Activated CD4-positive, alpha-beta T cell treated with anti-CD3 and anti-CD28 coated beads, Interleukin-2, amount 50 U/mL, for 1 hour (primary cell): ENCODE measurements around the gene ROPN1L.
A peak's percentile ranks its signal among the peaks of the same experiment; 100 is the strongest.
"Not testable (repeated sequence)": the region's sequence is repeated elsewhere in the genome, so short reads cannot be mapped to it uniquely, and the experiment has no call there.

Experiments used
- DNase-seq: peaks from one replicate; pipeline ENCODE4 v3.0.0-alpha.2; 2020

ROPN1L gene

DNA sequence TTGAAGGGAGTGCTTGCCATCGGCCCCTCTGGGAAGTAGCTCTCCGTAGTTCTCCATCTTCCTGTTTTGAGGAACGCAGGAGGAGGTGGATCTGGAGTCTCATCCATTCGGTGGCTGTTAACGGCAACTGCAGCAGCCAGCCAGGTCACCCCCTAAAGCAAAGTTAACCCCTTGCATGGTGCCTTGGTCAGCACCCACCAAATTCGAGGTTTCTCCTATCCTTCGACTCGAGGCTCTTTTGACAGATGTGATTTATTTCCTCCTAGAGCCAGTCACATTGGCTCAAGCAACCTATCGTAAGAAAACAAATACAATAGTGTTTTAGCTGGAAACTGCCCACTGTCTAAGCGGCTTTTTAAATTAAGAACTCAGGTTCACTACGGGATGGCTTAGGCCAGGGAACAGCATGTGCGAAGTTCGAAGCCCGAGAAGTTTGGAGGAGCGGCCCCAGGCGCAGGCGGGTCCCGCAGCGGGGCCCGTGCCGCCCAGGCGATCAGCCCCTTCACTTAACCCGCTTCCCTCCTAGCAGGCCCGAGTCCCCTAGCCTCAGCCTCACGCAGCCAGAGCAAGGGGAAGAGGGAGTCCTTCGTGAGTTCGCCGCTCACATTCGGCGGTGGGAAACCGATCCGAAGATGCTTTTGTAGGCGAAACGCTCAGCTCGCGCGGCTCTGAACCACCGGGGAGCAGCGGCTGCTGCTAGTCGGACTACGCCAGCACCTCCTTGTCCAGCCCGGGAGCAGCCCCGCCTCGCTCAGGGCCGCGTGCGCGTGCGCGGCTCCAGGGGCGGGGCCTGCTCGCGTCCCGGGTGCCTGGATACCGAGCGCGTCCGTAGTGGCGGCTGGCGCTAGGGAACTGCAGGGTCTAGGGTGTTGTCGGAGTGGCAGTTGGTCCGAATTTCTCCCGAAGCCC lies at the start of gene ROPN1L:
Gene ROPN1L (plus strand): TSS at position 797 of the 909 bp plus-strand sequence. CDS start 289 bp downstream, outside the sequence.
- peak; percentile 74 for DNase-seq

DNA sequence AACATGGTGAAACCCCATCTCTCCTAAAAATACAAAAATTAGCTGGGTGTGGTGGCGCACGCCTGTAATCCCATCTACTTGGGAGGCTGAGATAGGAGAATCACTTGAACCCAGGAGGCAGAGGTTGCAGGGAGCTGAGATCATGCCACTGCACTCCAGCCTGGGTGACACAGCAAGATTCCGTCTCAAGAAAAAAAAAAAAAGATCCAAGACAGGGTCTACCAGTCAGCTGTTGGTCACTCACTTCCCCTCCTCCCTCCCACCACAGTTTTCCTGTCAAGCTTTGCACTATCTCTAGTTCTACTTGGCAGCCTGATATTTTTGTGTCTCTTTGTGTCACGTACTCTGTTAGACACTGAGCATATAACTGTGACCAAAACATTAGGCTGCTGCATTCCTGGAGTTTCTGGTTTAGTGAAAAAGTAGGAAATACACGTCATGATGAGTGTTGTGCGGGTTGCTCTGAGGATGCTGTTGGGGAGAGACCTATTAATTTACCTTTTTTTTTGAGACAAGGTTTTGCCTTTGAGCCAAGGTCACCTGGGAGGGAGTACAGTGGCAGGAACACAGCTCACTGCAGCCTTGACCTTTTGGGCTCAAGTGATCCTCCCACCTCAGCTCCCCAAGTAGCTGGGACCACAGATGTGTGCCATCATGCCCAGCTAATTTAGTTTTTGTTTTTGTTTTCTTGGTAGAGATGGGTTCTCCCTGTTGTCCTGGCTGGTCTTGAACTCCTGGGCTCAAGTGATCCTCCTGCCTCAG lies 48.9 kb upstream of the ROPN1L start:
- DNase-seq = not testable (repeated sequence)

DNA sequence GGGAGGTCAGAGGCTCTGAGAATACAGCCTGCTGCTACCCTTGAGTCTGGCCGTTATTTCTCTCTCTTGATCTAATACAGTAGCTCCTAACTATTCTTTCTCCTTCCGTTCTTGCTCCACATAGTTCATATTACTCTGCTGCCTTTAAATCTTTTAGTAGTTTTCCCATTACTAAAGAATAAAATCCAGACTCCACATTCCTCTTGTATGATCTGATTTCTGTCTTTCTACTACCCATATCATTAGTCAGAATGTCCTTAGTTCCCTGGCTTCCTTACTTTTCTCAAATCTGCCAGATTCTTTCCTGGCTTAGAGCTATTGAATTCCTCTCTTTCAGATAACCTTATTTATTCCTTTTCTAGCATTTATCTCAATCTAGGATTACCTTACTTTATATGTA lies 48.2 kb upstream of the ROPN1L start:
- no peak for DNase-seq

DNA sequence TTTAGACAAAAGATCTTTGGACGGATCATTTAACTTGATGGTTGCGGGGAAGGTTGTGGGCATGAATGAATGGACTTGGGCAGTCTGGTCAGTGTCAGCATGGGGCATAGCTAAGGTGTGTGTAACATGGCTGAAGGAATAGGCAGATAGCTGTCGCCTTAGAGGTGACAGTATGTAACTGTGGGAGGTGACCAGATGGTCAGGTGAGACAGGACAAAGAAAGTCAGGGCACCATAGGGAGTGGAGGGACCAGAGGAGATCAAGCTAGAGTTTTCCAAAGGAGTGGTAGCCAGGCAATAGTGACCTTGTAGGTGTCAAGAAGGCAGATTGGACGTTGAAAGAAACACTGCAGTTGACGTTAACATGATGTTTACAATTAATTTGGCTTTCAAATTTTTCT lies 45.1 kb upstream of the ROPN1L start:
- DNase-seq = no peak

DNA sequence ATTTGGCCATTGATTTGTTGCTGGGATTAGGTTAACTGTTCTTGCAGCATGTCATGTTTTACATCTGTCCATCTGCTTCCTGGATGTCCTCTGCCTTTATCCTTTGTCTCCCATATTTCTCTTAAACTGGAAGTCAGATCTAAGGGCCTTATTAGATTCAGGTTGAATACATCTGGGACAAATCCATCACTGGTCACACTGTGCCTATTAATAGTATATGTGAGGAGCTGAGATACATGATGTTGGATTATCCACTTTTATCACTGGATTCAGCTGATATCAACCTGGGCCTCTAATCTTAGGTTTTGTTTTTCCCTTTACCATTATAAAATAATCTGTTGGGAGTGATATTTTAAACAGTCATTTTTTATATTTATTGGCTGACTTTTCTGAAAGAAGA lies 41.8 kb upstream of the ROPN1L start:
- no peak for DNase-seq

DNA sequence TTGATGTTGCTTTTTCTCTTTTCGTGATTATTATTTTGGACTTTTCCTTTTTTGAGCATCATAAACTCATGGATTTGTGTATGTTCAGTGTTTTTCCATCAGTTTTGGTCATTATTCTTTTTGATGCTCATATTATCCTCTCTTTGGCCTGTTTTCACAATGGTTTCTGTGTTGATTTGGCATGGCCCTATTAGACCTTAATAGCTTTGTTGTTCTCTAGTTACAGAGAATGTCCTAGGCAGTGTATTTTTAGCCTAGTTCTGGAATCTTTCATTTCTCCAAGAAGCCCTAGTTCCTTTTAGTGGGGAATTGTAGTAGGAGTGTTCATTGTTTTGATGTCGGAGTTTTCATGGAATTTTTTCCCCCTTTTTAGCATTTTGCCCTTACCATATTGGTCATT lies 41.3 kb upstream of the ROPN1L start:
- DNase-seq = no peak

DNA sequence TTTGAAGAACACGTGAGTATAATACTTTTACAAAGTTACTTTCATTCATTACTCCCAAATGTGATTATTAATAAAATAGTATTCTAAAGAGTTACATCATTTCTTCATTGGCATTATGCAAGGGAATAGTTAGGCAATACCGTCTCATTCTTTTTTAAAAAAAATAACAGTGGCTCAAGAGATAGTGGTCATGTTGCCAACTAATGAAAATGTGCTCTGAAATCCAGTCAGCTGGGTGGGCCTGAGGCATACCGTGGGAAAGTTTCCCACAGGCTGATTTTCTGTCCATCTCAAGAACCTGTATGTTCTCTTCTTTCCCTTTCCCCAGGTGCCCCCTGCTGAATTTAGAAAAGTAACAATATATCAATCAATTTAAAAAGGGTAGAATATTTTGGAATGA lies 40.8 kb upstream of the ROPN1L start:
- no peak for DNase-seq

DNA sequence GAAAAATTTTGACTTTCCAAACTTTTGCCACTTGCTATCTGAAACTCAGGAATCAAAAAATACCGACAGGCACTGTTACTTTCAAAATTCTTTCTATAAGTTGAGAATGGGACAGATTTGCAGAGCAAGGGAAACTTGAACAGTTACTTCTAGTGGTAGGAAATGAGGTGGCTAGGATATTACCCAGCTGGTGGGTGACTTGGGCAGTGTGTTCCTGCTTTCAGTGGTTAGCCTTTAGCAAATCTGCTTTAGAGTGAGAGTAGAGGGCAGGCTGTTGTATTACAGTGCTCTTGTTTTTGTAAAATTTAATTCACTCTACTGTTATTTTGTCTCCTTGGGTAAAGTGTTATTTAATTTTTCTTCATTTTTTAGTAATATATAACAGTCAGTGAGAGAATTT lies 40.2 kb upstream of the ROPN1L start:
- DNase-seq = no peak

DNA sequence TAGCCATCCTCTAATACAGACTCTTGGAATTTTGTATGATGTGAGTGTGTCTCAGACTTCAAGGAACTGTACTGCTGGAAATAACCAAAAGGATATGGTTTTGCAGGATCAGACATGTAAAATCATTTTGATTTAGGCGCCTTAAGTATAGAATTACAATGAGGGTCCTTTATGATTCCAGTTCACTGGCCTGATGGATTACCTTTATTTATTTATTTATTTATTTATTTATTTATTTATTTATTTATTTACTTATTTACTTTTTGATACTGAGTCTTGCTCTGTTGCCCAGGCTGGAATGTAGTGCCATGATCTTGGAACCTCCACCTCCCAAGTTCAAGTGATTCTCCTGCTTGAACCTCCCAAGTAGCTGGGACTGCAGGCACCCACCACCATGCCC lies 37.9 kb upstream of the ROPN1L start:
- no peak for DNase-seq

DNA sequence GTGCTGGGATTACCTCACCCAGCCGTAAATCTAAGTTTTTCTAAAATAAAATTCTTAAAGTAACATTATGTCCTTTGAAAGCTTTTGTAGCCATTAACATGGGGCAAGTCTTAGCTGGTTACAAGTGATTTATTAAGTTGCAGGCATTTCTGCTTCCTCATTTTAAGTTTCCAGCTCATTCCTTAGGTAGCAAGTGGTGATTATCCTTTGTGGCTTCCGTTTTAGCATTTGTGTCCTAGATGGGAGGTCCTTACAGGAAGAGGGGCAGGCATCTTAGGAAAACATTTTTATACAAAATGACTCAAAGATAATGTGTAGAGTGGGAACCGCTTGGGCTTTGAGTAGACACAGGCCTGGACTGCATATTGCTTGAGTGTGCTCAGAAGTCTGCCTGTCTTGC lies 35.0 kb upstream of the ROPN1L start:
- no peak for DNase-seq

DNA sequence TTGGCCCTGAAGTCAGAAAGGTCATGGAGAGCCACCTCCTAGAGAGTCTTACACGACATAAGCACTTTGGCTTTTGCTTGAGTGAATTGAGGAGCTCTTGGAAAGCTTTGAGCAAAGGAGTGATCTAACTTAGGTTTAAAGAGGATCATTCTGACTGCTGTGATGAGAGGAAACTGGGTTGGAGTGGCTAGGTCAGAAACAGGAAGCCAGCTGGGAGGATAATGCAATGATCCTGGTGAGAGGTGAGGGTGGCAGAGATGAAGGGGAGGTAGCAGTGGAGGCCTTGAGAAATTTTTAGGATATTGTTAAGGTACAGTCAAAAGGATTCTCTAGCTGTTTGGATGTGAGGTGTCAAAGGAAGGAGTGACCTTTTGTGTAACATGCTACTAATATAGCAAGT lies 32.2 kb upstream of the ROPN1L start:
- DNase-seq = no peak

DNA sequence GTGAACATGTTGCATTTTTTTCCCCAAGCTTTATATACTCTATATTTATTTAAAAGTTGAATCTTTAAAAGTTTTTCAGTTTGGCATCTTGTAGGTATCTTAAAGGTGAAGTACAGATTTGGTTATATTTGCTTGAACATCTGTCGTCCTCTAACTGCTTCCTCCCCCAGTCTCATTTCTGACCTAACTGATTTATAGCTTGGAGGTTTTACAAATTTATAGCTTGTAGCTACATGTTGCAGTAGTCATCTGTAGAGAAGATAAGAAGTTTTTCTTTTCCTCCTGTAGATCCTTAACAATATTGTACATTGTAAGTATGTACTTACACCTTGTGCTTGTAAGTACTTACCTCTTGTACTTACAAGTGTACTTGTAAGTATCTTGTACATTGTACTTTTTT lies 31.0 kb upstream of the ROPN1L start:
- no peak for DNase-seq

DNA sequence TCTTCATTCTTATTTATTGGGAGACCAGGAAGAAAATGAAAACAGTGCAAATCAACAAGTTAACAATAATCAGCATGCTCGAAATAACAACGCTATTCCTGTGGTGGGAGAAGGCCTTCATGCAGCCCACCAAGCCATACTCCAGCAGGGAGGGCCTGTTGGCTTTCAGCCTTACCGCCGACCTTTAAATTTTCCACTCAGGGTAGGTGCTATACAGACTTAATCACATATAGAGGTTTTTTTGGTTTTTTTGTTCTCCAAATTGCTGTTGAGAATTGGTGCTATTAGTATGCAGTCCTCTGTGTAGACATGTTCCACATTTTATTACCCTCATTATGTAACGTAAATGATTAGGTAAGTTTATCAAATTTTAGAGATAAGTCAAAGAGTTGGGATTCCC lies 30.3 kb upstream of the ROPN1L start:
- DNase-seq = no peak

DNA sequence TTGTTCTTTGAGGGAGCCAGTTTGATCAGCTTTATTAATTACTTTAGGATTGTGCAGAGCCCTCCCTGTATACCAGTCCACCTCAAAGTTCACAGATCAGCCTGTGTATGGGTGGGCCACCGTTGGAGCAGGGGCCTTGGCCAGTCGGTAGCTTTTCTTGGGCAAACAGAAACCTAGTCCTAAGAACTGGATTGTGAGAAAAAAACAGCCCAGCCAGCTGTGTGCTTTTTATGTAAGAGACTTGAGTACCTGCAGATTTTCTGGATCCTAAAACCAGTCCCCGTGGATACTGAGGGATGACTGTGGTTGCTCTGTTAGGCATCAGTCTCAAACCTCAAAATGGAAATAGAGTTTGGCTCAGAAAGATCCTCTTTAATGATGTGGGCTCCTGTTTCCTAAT lies 24.8 kb upstream of the ROPN1L start:
- DNase-seq = no peak

DNA sequence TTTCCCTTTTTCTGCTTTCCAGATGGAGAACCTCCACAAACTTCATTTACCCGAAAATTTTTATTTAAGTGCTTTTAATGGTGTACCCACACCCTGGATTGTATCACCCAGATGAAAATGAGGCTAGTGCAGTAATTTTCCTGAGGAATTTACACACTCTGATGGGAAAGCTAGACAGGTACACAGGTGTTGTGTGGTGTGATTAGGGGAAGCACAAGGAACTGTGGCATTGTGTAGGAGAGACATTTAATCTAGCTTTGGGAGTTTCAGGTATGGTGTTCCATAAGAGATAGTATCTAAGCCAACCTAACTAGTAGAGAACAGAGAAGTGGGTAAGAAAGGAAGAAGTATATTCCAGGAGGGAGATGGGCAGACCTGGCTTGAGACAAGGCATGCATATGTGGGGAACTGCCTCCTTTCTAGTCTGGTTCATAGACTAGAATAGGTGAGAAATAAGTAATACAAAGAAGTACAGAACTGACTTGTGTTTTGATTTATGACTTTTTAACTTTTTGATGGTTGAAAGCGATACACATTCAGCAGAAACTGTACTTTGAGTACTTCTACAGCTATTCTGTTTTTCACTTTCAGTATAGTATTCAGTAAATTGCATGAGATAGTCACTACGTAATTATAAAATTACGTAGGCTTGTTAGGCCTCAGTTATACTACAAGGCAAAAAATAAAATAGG lies 22.9 kb upstream of the ROPN1L start:
- no peak for DNase-seq

DNA sequence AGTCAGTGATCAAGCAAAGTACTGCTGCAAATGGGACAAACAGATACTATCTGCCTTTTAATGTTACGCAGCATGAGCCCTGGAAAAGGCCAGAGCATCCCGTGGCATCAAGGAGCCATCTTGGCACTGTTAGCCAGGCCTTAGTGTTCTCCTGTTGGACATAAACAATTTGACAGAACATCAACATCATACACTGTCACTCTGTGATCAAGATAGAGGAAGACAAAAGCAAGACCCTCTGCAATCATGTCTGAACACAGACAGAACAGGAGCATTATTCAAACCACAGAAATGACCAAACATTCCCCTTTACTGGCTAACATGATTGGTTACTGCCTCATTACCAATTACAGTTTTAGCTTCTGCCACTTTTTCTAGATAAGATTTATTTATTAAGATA lies 21.2 kb upstream of the ROPN1L start:
- no peak for DNase-seq

DNA sequence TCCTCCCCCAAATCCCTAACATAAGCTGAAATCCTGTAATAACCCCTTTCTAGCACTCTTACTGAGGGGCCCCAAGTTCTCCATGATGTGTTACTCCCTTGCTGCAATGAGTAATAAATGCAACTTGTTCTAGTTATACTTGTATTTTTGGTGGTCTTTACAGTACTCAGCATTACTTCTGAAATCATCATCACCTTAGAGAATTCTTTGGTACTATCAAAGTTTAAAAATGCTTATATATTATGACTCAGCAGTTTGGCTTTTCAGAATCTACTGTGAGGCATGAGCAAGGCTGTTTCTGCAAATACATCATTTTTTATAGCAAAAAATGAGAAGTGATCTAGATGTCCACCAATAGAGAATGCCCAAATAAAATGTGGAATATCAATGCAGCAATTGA lies 20.7 kb upstream of the ROPN1L start:
- no peak for DNase-seq

DNA sequence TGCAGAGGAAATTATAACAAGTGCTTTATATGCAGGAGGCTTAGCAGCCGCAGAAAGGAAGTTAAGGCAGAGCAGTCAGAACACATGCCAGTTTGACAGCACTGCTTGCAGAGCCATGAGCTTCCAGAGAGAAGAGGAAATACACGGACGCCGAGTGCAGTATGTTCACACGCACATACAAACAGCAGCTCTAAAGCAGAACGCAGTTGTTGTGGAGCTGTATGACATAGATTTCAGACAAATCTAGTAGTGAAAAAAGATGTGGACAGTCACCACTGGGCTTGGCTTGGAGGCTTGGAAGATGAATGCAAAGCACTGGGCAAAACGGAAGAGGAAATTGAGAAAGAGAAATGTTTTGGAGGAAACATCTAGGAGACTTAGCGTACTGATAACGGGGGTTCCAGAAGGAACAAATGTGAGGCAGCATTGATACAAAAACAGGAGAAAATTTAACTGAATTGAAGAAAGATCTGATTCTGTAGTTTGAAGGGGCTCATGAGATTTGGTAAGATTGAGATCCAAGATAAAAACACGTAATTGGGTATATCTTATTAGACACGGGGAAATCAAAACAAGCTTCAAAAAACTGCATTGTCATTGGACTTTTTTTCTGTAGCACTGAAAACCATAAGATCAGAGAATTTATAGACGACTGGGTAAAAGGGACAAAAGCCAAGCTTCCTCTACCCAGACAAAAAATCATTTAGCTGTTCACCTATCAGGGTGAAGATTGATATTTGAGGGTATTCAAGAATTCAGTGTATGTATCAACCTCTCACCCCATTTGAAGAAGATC lies 19.6 kb upstream of the ROPN1L start:
- DNase-seq = no peak

DNA sequence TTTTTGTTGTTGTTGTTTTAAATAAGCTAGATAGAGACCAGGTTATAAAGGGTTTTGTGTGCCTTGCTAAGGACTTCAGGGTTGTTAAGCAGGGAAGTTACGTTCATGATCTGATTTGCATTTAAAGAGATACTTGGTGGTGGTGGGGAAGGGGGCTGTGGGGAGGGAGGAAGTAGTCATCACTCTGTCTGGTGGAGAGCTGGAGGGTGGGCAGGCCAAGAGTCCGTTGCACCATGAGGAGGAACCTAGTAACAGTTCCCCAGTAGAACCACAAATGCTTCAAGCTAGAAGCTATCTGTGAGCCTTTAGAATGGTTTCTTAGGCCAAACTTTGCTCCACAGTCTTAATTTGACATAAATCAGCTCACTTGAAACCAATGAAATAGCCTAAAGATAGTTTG lies 18.7 kb upstream of the ROPN1L start:
- DNase-seq = no peak

DNA sequence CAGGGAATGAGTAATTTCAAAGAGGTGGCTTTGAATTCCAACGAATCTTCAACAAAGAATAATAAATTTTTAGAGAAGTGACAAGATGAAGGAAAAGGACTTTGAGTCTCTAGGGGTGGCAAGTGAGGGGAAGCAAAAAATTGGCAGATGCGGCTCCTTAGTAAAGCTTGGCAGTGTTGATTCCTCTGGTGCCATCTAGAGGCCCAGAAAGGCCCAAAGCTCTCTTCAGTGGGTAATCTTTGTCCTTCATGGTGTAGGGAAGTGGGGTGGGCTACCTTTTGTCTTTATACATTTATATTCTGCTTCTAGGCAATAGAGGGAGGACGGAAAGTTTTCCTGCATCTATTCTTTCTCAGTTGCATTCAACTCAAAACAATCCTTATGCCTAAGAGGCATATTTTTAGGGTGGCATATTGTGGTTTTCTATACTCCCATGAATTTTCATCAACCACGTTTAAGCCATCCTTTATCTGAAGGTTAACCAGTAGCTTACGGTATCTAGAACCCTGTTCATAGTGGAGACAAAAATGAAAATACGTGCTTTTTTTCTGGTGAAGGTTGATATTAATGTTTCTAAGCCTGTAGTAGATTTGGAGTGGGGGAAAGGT lies 17.5 kb upstream of the ROPN1L start:
- DNase-seq = no peak

DNA sequence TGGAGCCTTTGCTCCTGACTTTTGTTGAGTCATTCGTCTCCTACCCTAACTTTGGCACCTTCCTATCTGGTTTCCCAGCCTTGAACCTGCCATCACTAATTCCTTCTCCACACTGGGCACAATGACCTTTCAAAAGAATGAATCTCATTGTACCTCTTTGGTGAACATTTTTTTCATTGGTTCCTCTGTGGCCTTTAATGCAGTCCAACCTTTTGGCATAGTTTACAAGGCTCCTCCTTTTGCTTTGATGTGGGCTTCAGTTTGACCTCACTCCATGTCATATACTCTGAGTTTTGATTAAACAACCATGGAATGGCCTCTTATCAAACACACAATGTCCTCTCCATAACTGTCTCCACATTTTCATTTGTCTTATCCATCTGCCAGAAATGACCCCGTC lies 14.5 kb upstream of the ROPN1L start:
- no peak for DNase-seq

DNA sequence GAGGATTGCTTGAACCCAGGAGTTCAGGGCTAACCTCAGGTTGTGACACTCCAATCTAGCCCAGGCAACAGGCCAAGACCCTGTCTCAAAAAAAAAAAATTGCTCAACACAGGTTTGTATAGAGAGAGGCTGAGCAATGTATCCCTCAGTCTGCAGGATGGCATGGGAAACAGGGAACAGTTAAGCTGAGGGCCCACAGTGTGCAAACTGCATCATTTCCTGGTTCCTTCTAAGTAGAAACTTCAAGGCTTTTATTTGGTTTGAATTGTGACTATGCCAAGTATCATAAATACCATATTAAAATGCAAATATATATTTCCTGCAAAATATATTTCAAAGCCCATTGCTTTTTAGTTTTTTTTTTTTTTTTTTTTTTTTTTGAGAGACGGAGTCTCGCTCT lies 13.7 kb upstream of the ROPN1L start:
- no peak for DNase-seq
